Keratinocyte (primary cell): ENCODE results near the gene SETX. TPM values are rescaled to one million over a fixed set of nuclear protein-coding genes. Genes with fewer than 3 reads are reported as not detected.
A peak's percentile ranks its signal among the peaks of the same experiment; 100 is the strongest.

Experiments
- DNase-seq: peaks from one replicate; pipeline ENCODE4 v3.0.0-alpha.2; 2011; ENCODE audit warnings: low read depth, missing footprints, low spot score
- FAIRE-seq: peaks from 2 replicates; lab custom pipeline; 2011; peaks lifted over from hg19 to GRCh38; lab: Jason Lieb, UNC
- H2AFZ ChIP-seq: 2 replicates; pipeline ENCODE4 v1.6.0; 2012; ENCODE audit warnings: low read length, control low read depth, inconsistent platforms; ENCODE audit not compliant: control insufficient read depth
- H3K27ac ChIP-seq: 2 replicates; pipeline ENCODE4 v1.5.1; 2011; ENCODE audit warnings: low read length; ENCODE audit not compliant: control insufficient read depth, insufficient read depth
- H3K27me3 ChIP-seq: 3 replicates; pipeline ENCODE4 v1.6.0; 2011; ENCODE audit warnings: low read length; ENCODE audit not compliant: control insufficient read depth, insufficient read depth; ENCODE audit errors: extremely low read depth
- H3K36me3 ChIP-seq, 2 experiments: 2 replicates in 1 of 2; 3 replicates in 1 of 2; pipeline ENCODE4 v1.5.1; 2011; ENCODE audit warnings: low read length in 2 of 2, mild to moderate bottlenecking in 1 of 2; ENCODE audit not compliant: control insufficient read depth in 2 of 2, insufficient read depth in 2 of 2; ENCODE audit errors: extremely low read depth in 1 of 2
- H3K4me1 ChIP-seq: 3 replicates; pipeline ENCODE4 v1.5.1; 2011; ENCODE audit warnings: low read length; ENCODE audit not compliant: control insufficient read depth, insufficient read depth; ENCODE audit errors: extremely low read depth
- H3K4me2 ChIP-seq: 3 replicates; pipeline ENCODE4 v1.6.0; 2011; ENCODE audit warnings: low read depth, low read length; ENCODE audit not compliant: control insufficient read depth, insufficient read depth; ENCODE audit errors: extremely low read depth
- H3K4me3 ChIP-seq, 3 experiments: fragments of 200-600 bp in 1 of 3; sonication (generic) in 1 of 3; 2 replicates in 2 of 3; 3 replicates in 1 of 3; pipeline ENCODE4 v1.5.1; 2011 to 2016; ENCODE audit warnings: low read length in 3 of 3, mild to moderate bottlenecking in 3 of 3, control low read depth in 2 of 3, inconsistent platforms in 1 of 3, low read depth in 1 of 3, mixed read lengths in 1 of 3, mixed run types in 1 of 3, moderate library complexity in 1 of 3; ENCODE audit not compliant: control insufficient read depth in 2 of 3, insufficient read depth in 2 of 3; ENCODE audit errors: extremely low read depth in 1 of 3
- H3K79me2 ChIP-seq: 2 replicates; pipeline ENCODE4 v1.6.0; 2012; ENCODE audit warnings: low read length; ENCODE audit not compliant: control insufficient read depth, insufficient read depth
- H3K9ac ChIP-seq: 3 replicates; pipeline ENCODE4 v1.6.0; 2011; ENCODE audit warnings: low read length; ENCODE audit not compliant: control insufficient read depth, insufficient read depth; ENCODE audit errors: extremely low read depth
- H3K9me1 ChIP-seq: 3 replicates; pipeline ENCODE4 v1.6.0; 2011; ENCODE audit warnings: low read length; ENCODE audit not compliant: control insufficient read depth, insufficient read depth; ENCODE audit errors: extremely low read depth
- H3K9me3 ChIP-seq: 2 replicates; pipeline ENCODE4 v1.5.1; 2012; ENCODE audit warnings: low read depth, low read length; ENCODE audit not compliant: control insufficient read depth
- H4K20me1 ChIP-seq: 3 replicates; pipeline ENCODE4 v1.6.0; 2011; ENCODE audit warnings: low read length; ENCODE audit not compliant: control insufficient read depth, insufficient read depth; ENCODE audit errors: extremely low read depth
- EZH2 ChIP-seq: IDR thresholded peaks from one replicate; pipeline ENCODE4 v1.6.1; 2012; ENCODE audit warnings: inconsistent platforms, mild to moderate bottlenecking, low read length, moderate library complexity
- dilution Hi-C: fragments of 300-500 bp; cut with MboI; formaldehyde crosslinking; loops from one replicate; pipeline ENCODE4 v1.7.0; 2020; ENCODE audit warnings: low sequenced_read_pairs; ENCODE audit not compliant: extremely low pct_ligation_motif_present
- polyA plus RNA-seq, 5 experiments: library from polyadenylated mRNA; depleted of rRNA in 3 of 5; stranded (reverse) in 3 of 5; stranded (forward) in 1 of 5; unstranded in 1 of 5; fragments of >200 nt; gene quantifications; 1 replicate in 1 of 5; 2 replicates in 3 of 5; 3 replicates in 1 of 5; pipeline versions ENCODE4 v1.2.1 to v1.2.3, GENCODE V29; 2011 to 2012; ENCODE audit warnings: missing spikeins in 2 of 5, low read depth in 1 of 5, low replicate concordance in 1 of 5
- TF ChIP-seq, protein P1 (sequence below), 3 experiments: IDR thresholded peaks in 1 of 3; conservative IDR thresholded peaks in 1 of 3; optimal IDR thresholded peaks in 1 of 3; 2 replicates in 2 of 3; 3 replicates in 1 of 3; pipeline versions ENCODE3 to v1.5.1; 2011; ENCODE audit warnings: low read length in 3 of 3, mild to moderate bottlenecking in 3 of 3, moderate library complexity in 2 of 3, control low read depth in 1 of 3, inconsistent platforms in 1 of 3; ENCODE audit not compliant: insufficient read depth in 2 of 3; ENCODE audit errors: extremely low read depth in 1 of 3

Gene SETX
- polyA plus RNA-seq, 1 donor (not counting 4 experiments of a cell fraction or from before 2014, with no cell fraction given), result 23.8 TPM

DNA sequence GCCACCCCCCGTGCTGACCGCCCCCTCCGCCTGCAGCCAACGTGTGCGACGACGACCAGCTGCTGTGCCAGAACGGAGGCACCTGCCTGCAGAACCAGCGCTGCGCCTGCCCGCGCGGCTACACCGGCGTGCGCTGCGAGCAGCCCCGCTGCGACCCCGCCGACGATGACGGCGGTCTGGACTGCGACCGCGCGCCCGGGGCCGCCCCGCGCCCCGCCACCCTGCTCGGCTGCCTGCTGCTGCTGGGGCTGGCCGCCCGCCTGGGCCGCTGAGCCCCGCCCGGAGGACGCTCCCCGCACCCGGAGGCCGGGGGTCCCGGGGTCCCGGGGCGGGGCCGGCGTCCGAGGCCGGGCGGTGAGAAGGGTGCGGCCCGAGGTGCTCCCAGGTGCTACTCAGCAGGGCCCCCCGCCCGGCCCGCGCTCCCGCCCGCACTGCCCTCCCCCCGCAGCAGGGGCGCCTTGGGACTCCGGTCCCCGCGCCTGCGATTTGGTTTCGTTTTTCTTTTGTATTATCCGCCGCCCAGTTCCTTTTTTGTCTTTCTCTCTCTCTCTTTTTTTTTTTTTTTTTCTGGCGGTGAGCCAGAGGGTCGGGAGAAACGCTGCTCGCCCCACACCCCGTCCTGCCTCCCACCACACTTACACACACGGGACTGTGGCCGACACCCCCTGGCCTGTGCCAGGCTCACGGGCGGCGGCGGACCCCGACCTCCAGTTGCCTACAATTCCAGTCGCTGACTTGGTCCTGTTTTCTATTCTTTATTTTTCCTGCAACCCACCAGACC is 112.8 kb downstream of the SETX start:
- Histone ChIP-seq H3K27ac (no peak overlapping the region), H3K9ac (peak overlapping the region; percentile 15), H3K79me2 (no peaks in the 10 kb centered on the region), H4K20me1 (peaks cover 4% of the 10 kb centered on the region), H3K4me2 (peak overlapping the region; percentile 85), H3K4me3 (peak overlapping the region; percentile 47 to 68 (median 57)), H3K9me1 (no peaks in the 10 kb centered on the region), H2AFZ (peak overlapping the region; percentile 84), H3K4me1 (peaks cover 6% of the 10 kb centered on the region), H3K9me3 (no peaks in the 10 kb centered on the region), H3K27me3 (peaks cover 59% of the 10 kb centered on the region), H3K36me3 (no peaks in the 10 kb centered on the region)
- DNase-seq, result no peak
- TF ChIP-seq, protein P1, sequence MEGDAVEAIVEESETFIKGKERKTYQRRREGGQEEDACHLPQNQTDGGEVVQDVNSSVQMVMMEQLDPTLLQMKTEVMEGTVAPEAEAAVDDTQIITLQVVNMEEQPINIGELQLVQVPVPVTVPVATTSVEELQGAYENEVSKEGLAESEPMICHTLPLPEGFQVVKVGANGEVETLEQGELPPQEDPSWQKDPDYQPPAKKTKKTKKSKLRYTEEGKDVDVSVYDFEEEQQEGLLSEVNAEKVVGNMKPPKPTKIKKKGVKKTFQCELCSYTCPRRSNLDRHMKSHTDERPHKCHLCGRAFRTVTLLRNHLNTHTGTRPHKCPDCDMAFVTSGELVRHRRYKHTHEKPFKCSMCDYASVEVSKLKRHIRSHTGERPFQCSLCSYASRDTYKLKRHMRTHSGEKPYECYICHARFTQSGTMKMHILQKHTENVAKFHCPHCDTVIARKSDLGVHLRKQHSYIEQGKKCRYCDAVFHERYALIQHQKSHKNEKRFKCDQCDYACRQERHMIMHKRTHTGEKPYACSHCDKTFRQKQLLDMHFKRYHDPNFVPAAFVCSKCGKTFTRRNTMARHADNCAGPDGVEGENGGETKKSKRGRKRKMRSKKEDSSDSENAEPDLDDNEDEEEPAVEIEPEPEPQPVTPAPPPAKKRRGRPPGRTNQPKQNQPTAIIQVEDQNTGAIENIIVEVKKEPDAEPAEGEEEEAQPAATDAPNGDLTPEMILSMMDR (optimal IDR thresholded peaks at IDR 0.05 in 1 of 3, IDR thresholded peaks at IDR 0.05 in 1 of 3, conservative IDR thresholded peaks at IDR 0.05 in 1 of 3; ENCODE audit: extremely low read depth in 1 of 3, insufficient read depth in 2 of 3, low read length in 3 of 3), result no peak
- TF ChIP-seq EZH2, result peak; percentile 85
- dilution Hi-C loops, result no loop called here
- FAIRE-seq, result no peak

- H3K36me3 ChIP-seq, result no peaks in the 10 kb centered on the region
- H2AFZ ChIP-seq, result peak overlapping the region; percentile 84
- H4K20me1 ChIP-seq, result peaks cover 4% of the 10 kb centered on the region
- H3K9ac ChIP-seq, result peak overlapping the region; percentile 47
- H3K27ac ChIP-seq, result no peak overlapping the region
- no peak for TF ChIP-seq EZH2
- TF ChIP-seq, protein P1 (optimal IDR thresholded peaks at IDR 0.05 in 1 of 3, IDR thresholded peaks at IDR 0.05 in 1 of 3, conservative IDR thresholded peaks at IDR 0.05 in 1 of 3; ENCODE audit: extremely low read depth in 1 of 3, insufficient read depth in 2 of 3, low read length in 3 of 3), result no peak
- FAIRE-seq, result no peak
- no peaks in the 10 kb centered on the region for H3K9me1 ChIP-seq
- no peak for DNase-seq
- H3K9me3 ChIP-seq, result no peaks in the 10 kb centered on the region
- peak overlapping the region; percentile 85 for H3K4me2 ChIP-seq
- dilution Hi-C loops, result no loop called here
- H3K4me3 ChIP-seq, result peak overlapping the region; percentile 47 to 68 (median 57)
- peaks cover 59% of the 10 kb centered on the region for H3K27me3 ChIP-seq
- H3K79me2 ChIP-seq, result no peaks in the 10 kb centered on the region
- peaks cover 6% of the 10 kb centered on the region for H3K4me1 ChIP-seq
These were observed 113.3 kb downstream of the SETX start for GRCh38 chr9:132241483-132241839.
